ENCODE measurements around the gene FRMD4A.
"Not testable (repeated sequence)": the region's sequence is repeated elsewhere in the genome, so short reads cannot be mapped to it uniquely, and the experiment has no call there.

FRMD4A gene

GRCh38 chr10:13834581-13835286 is 496.0 kb downstream of the FRMD4A start:
- H3K27ac Mint-ChIP-seq, result peak overlapping the region; percentile 48
- H3K9me3 Mint-ChIP-seq, result no peaks in the 10 kb centered on the region
- no peaks in the 10 kb centered on the region for H3K36me3 Mint-ChIP-seq
- peaks cover 13% of the 10 kb centered on the region for H3K27me3 Mint-ChIP-seq
- H3K4me1 Mint-ChIP-seq, result peaks cover 29% of the 10 kb centered on the region
- ATAC-seq, result peak; percentile 59
- H3K4me3 Mint-ChIP-seq, result no peak overlapping the region

- Mint-ChIP-seq H3K9me3 (no peaks in the 10 kb centered on the region), H3K4me1 (peaks cover 31% of the 10 kb centered on the region), H3K36me3 (no peaks in the 10 kb centered on the region), H3K4me3 (peak overlapping the region; percentile 31), H3K27ac (peak overlapping the region; percentile 88), H3K27me3 (no peaks in the 10 kb centered on the region)
- peak; percentile 80 for ATAC-seq
Observed at GRCh38 chr10:13831711-13832141, 499.0 kb downstream of the FRMD4A start.

GRCh38 chr10:13830385-13830784 is 500.3 kb downstream of the FRMD4A start:
- no peak for ATAC-seq
- H3K9me3 Mint-ChIP-seq, result no peaks in the 10 kb centered on the region
- no peak overlapping the region for H3K4me3 Mint-ChIP-seq
- H3K27ac Mint-ChIP-seq, result no peak overlapping the region
- peaks cover 31% of the 10 kb centered on the region for H3K4me1 Mint-ChIP-seq
- H3K27me3 Mint-ChIP-seq, result no peaks in the 10 kb centered on the region
- no peaks in the 10 kb centered on the region for H3K36me3 Mint-ChIP-seq

GRCh38 chr10:13829790-13830189 is 500.9 kb downstream of the FRMD4A start:
- no peak overlapping the region for H3K27ac Mint-ChIP-seq
- H3K9me3 Mint-ChIP-seq, result no peaks in the 10 kb centered on the region
- no peak for ATAC-seq
- no peaks in the 10 kb centered on the region for H3K27me3 Mint-ChIP-seq
- H3K36me3 Mint-ChIP-seq, result no peaks in the 10 kb centered on the region
- peaks cover 29% of the 10 kb centered on the region for H3K4me1 Mint-ChIP-seq
- H3K4me3 Mint-ChIP-seq, result no peak overlapping the region

- H3K27ac Mint-ChIP-seq, ATAC-seq, H3K4me3 Mint-ChIP-seq, H3K36me3 Mint-ChIP-seq, H3K9me3 Mint-ChIP-seq, H3K27me3 Mint-ChIP-seq: not testable (repeated sequence)
- peaks cover 19% of the 10 kb centered on the region for H3K4me1 Mint-ChIP-seq
Observed at GRCh38 chr10:13828284-13828683, 502.4 kb downstream of the FRMD4A start.

- H3K27me3 Mint-ChIP-seq, result peaks cover 10% of the 10 kb centered on the region
- H3K27ac Mint-ChIP-seq, result no peak overlapping the region
- no peaks in the 10 kb centered on the region for H3K9me3 Mint-ChIP-seq
- H3K4me3 Mint-ChIP-seq, result no peak overlapping the region
- no peaks in the 10 kb centered on the region for H3K36me3 Mint-ChIP-seq
- H3K4me1 Mint-ChIP-seq, result peaks cover 17% of the 10 kb centered on the region
- ATAC-seq, result no peak
Observed at GRCh38 chr10:13827076-13827797, 503.5 kb downstream of the FRMD4A start.

GRCh38 chr10:13823709-13824405 is 506.9 kb downstream of the FRMD4A start:
- peaks cover 21% of the 10 kb centered on the region for H3K4me1 Mint-ChIP-seq
- H3K4me3 Mint-ChIP-seq, result no peak overlapping the region
- H3K27ac Mint-ChIP-seq, result no peak overlapping the region
- no peaks in the 10 kb centered on the region for H3K9me3 Mint-ChIP-seq
- no peaks in the 10 kb centered on the region for H3K36me3 Mint-ChIP-seq
- no peak for ATAC-seq
- peaks cover 44% of the 10 kb centered on the region for H3K27me3 Mint-ChIP-seq

- H3K27ac Mint-ChIP-seq, result no peak overlapping the region
- H3K36me3 Mint-ChIP-seq, result no peaks in the 10 kb centered on the region
- ATAC-seq, result no peak
- H3K9me3 Mint-ChIP-seq, result no peaks in the 10 kb centered on the region
- H3K4me3 Mint-ChIP-seq, result no peak overlapping the region
- peaks cover 50% of the 10 kb centered on the region for H3K27me3 Mint-ChIP-seq
- H3K4me1 Mint-ChIP-seq, result peaks cover 21% of the 10 kb centered on the region
Observed at GRCh38 chr10:13823096-13823708, 507.5 kb downstream of the FRMD4A start.

- H3K27me3 Mint-ChIP-seq, result peaks cover 50% of the 10 kb centered on the region
- H3K27ac Mint-ChIP-seq, result no peak overlapping the region
- no peaks in the 10 kb centered on the region for H3K36me3 Mint-ChIP-seq
Observed at GRCh38 chr10:13822490-13822889, 508.2 kb downstream of the FRMD4A start.

GRCh38 chr10:13820964-13821337 is 509.8 kb downstream of the FRMD4A start:
- Mint-ChIP-seq H3K4me1 (peaks cover 21% of the 10 kb centered on the region), H3K36me3 (no peaks in the 10 kb centered on the region), H3K9me3 (peaks cover 3% of the 10 kb centered on the region), H3K4me3 (no peak overlapping the region), H3K27ac (no peak overlapping the region), H3K27me3 (peaks cover 50% of the 10 kb centered on the region)
- no peak for ATAC-seq

More at GRCh38 chr10:13822490-13822889, 508.2 kb downstream of the FRMD4A start:
- peaks cover 2% of the 10 kb centered on the region for H3K9me3 Mint-ChIP-seq
- no peak overlapping the region for H3K4me3 Mint-ChIP-seq
- H3K4me1 Mint-ChIP-seq, result peaks cover 21% of the 10 kb centered on the region
- no peak for ATAC-seq

GRCh38 chr10:13820119-13820963 is 510.4 kb downstream of the FRMD4A start:
- Mint-ChIP-seq H3K4me1 (peaks cover 21% of the 10 kb centered on the region), H3K27me3 (peaks cover 50% of the 10 kb centered on the region), H3K9me3 (peaks cover 3% of the 10 kb centered on the region), H3K36me3 (no peaks in the 10 kb centered on the region), H3K27ac (no peak overlapping the region), H3K4me3 (no peak overlapping the region)
- ATAC-seq, result peak; percentile 27

- H3K27me3 Mint-ChIP-seq, result peaks cover 42% of the 10 kb centered on the region
- H3K4me3 Mint-ChIP-seq, result no peak overlapping the region
- H3K4me1 Mint-ChIP-seq, result peaks cover 17% of the 10 kb centered on the region
- peaks cover 3% of the 10 kb centered on the region for H3K9me3 Mint-ChIP-seq
- ATAC-seq, result no peak
- H3K27ac Mint-ChIP-seq, result no peak overlapping the region
- H3K36me3 Mint-ChIP-seq, result no peaks in the 10 kb centered on the region
Observed at GRCh38 chr10:13816195-13816925, 514.4 kb downstream of the FRMD4A start.

GRCh38 chr10:13815756-13816155 is 515.0 kb downstream of the FRMD4A start:
- Mint-ChIP-seq H3K36me3 (no peaks in the 10 kb centered on the region), H3K27me3 (peaks cover 36% of the 10 kb centered on the region), H3K4me1 (peaks cover 10% of the 10 kb centered on the region), H3K9me3 (peaks cover 3% of the 10 kb centered on the region), H3K27ac (no peak overlapping the region), H3K4me3 (no peak overlapping the region)
- no peak for ATAC-seq

GRCh38 chr10:13813550-13813949 is 517.2 kb downstream of the FRMD4A start:
- no peak for ATAC-seq
- peaks cover 14% of the 10 kb centered on the region for H3K27me3 Mint-ChIP-seq
- no peak overlapping the region for H3K27ac Mint-ChIP-seq
- H3K4me3 Mint-ChIP-seq, result no peak overlapping the region
- H3K4me1 Mint-ChIP-seq, result peaks cover 14% of the 10 kb centered on the region
- no peaks in the 10 kb centered on the region for H3K36me3 Mint-ChIP-seq
- H3K9me3 Mint-ChIP-seq, result peaks cover 3% of the 10 kb centered on the region
